ENCODE data around the gene DNMT3B.

GRCh38 chr20:32796383-32796948 is 34.3 kb downstream of the DNMT3B start:
- no peak for TF ChIP-seq REST (IDR thresholded peaks at IDR 0.05)
- no peak for TF ChIP-seq CTCF (IDR thresholded peaks at IDR 0.05; ENCODE audit: low read depth, low read length, missing input control)
- TF ChIP-seq HNF4G (IDR thresholded peaks at IDR 0.05), result no peak
- TF ChIP-seq RAD21 (IDR thresholded peaks at IDR 0.05), result no peak
- no peak for TF ChIP-seq ZBTB33 (IDR thresholded peaks at IDR 0.05)
